HG02571 (cell line): ENCODE measurements around the gene ERGIC1.
"Not testable (repeated sequence)": the region's sequence is repeated elsewhere in the genome, so short reads cannot be mapped to it uniquely, and the experiment has no call there.

Experiments
- ATAC-seq: cut with Tn5 transposase; IDR thresholded peaks from one replicate; pipeline ENCODE4 v1.9.1; 2021; ENCODE audit warnings: mild to moderate bottlenecking, moderate library complexity; ENCODE audit not compliant: unreplicated experiment

The ERGIC1 gene

GRCh38 chr5:172833686-172834414 is at the start of gene ERGIC1:
ERGIC1 (plus strand) TSS chr5:172834251; CDS start chr5:172834414, 163 bp downstream.
- ATAC-seq = peak; percentile 74

- no peak for ATAC-seq
Measured at GRCh38 chr5:172785429-172786088, 48.5 kb upstream of the ERGIC1 start.

- no peak for ATAC-seq
Measured at GRCh38 chr5:172786736-172787462, 47.2 kb upstream of the ERGIC1 start.

GRCh38 chr5:172787538-172787937 is 46.5 kb upstream of the ERGIC1 start:
- not testable (repeated sequence) for ATAC-seq

- no peak for ATAC-seq
Measured at GRCh38 chr5:172788771-172789686, 45.0 kb upstream of the ERGIC1 start.

GRCh38 chr5:172789687-172790495 is 44.2 kb upstream of the ERGIC1 start:
- no peak for ATAC-seq

GRCh38 chr5:172790496-172790889 is 43.6 kb upstream of the ERGIC1 start:
- ATAC-seq = no peak

- no peak for ATAC-seq
Measured at GRCh38 chr5:172791286-172791685, 42.8 kb upstream of the ERGIC1 start.

GRCh38 chr5:172791726-172792445 is 42.2 kb upstream of the ERGIC1 start:
- ATAC-seq = no peak

- ATAC-seq = no peak
Measured at GRCh38 chr5:172792701-172793570, 41.1 kb upstream of the ERGIC1 start.

- ATAC-seq = no peak
Measured at GRCh38 chr5:172793577-172794488, 40.2 kb upstream of the ERGIC1 start.

GRCh38 chr5:172795318-172795977 is 38.6 kb upstream of the ERGIC1 start:
- ATAC-seq = no peak

- ATAC-seq = no peak
Measured at GRCh38 chr5:172796306-172796705, 37.7 kb upstream of the ERGIC1 start.

GRCh38 chr5:172797771-172798191 is 36.3 kb upstream of the ERGIC1 start:
- ATAC-seq = no peak

GRCh38 chr5:172798422-172799215 is 35.4 kb upstream of the ERGIC1 start:
- ATAC-seq = no peak

- ATAC-seq = no peak
Measured at GRCh38 chr5:172799416-172799815, 34.6 kb upstream of the ERGIC1 start.
